Nephron progenitor cell (in vitro differentiated cells): ENCODE results near the gene DAGLA.

ENCODE experiments used
- DNase-seq: peaks from one replicate; pipeline ENCODE4 v3.0.0; 2021
- H3K27ac Mint-ChIP-seq: 2 replicates; pipeline ENCODE4 v1.8.0; 2021; ENCODE audit warnings: mild to moderate bottlenecking, moderate library complexity, mixed read lengths
- H3K27me3 Mint-ChIP-seq: 2 replicates; pipeline ENCODE4 v1.8.0; 2021; ENCODE audit warnings: mild to moderate bottlenecking, low read depth, mixed read lengths; ENCODE audit not compliant: poor library complexity
- H3K36me3 Mint-ChIP-seq: 2 replicates; pipeline ENCODE4 v1.8.0; 2021; ENCODE audit warnings: low read depth, mixed read lengths
- H3K4me1 Mint-ChIP-seq: 2 replicates; pipeline ENCODE4 v1.8.0; 2021; ENCODE audit warnings: mixed read lengths
- H3K4me3 Mint-ChIP-seq: 2 replicates; pipeline ENCODE4 v1.8.0; 2021; ENCODE audit warnings: mild to moderate bottlenecking, moderate library complexity, mixed read lengths
- H3K9me3 Mint-ChIP-seq: 2 replicates; pipeline ENCODE4 v1.8.0; 2021; ENCODE audit warnings: mild to moderate bottlenecking, moderate library complexity, mixed read lengths
- CTCF ChIP-seq: fragments of 200-600 bp; sonication (generic); IDR thresholded peaks from 2 replicates; pipeline ENCODE4 v1.5.0; 2021; ENCODE audit warnings: antibody characterized with exemption

DAGLA gene

GRCh38 chr11:61712314-61712713 is 32.1 kb downstream of the DAGLA start:
- no peak for TF ChIP-seq CTCF
- Mint-ChIP-seq H3K36me3 (no peaks in the 10 kb centered on the region), H3K4me3 (no peak overlapping the region), H3K9me3 (no peaks in the 10 kb centered on the region), H3K4me1 (peaks cover 79% of the 10 kb centered on the region), H3K27me3 (peaks cover 16% of the 10 kb centered on the region), H3K27ac (no peak overlapping the region)
- no peak for DNase-seq

- no peak for DNase-seq
- no peaks in the 10 kb centered on the region for H3K9me3 Mint-ChIP-seq
- H3K4me1 Mint-ChIP-seq, result peaks cover 81% of the 10 kb centered on the region
- no peaks in the 10 kb centered on the region for H3K36me3 Mint-ChIP-seq
- no peak overlapping the region for H3K27ac Mint-ChIP-seq
- TF ChIP-seq CTCF, result no peak
- H3K27me3 Mint-ChIP-seq, result peaks cover 16% of the 10 kb centered on the region
- no peak overlapping the region for H3K4me3 Mint-ChIP-seq
Observed at GRCh38 chr11:61712846-61713245, 32.7 kb downstream of the DAGLA start.

- H3K9me3 Mint-ChIP-seq, result no peaks in the 10 kb centered on the region
- H3K36me3 Mint-ChIP-seq, result no peaks in the 10 kb centered on the region
- H3K27ac Mint-ChIP-seq, result no peak overlapping the region
- no peak for TF ChIP-seq CTCF
- H3K4me1 Mint-ChIP-seq, result peaks cover 87% of the 10 kb centered on the region
- no peak for DNase-seq
- no peak overlapping the region for H3K4me3 Mint-ChIP-seq
- H3K27me3 Mint-ChIP-seq, result peaks cover 16% of the 10 kb centered on the region
Observed at GRCh38 chr11:61713464-61713863, 33.3 kb downstream of the DAGLA start.

- no peaks in the 10 kb centered on the region for H3K9me3 Mint-ChIP-seq
- H3K4me1 Mint-ChIP-seq, result peaks cover 90% of the 10 kb centered on the region
- H3K36me3 Mint-ChIP-seq, result no peaks in the 10 kb centered on the region
- peaks cover 16% of the 10 kb centered on the region for H3K27me3 Mint-ChIP-seq
- DNase-seq, result no peak
- TF ChIP-seq CTCF, result no peak
- no peak overlapping the region for H3K4me3 Mint-ChIP-seq
- peak overlapping the region; percentile 15 for H3K27ac Mint-ChIP-seq
Observed at GRCh38 chr11:61713906-61714305, 33.7 kb downstream of the DAGLA start.

- Mint-ChIP-seq H3K4me1 (peaks cover 92% of the 10 kb centered on the region), H3K27me3 (peaks cover 16% of the 10 kb centered on the region), H3K9me3 (no peaks in the 10 kb centered on the region), H3K27ac (peak overlapping the region; percentile 15), H3K36me3 (no peaks in the 10 kb centered on the region), H3K4me3 (no peak overlapping the region)
- DNase-seq, result no peak
- TF ChIP-seq CTCF, result no peak
Observed at GRCh38 chr11:61714316-61714715, 34.1 kb downstream of the DAGLA start.

- Mint-ChIP-seq H3K9me3 (no peaks in the 10 kb centered on the region), H3K4me1 (peaks cover 90% of the 10 kb centered on the region), H3K27me3 (peaks cover 16% of the 10 kb centered on the region), H3K36me3 (no peaks in the 10 kb centered on the region), H3K4me3 (no peak overlapping the region), H3K27ac (no peak overlapping the region)
- no peak for TF ChIP-seq CTCF
- DNase-seq, result no peak
Observed at GRCh38 chr11:61714916-61715315, 34.7 kb downstream of the DAGLA start.
